Measurements from ENCODE around the gene DEDD.

The DEDD gene

DNA sequence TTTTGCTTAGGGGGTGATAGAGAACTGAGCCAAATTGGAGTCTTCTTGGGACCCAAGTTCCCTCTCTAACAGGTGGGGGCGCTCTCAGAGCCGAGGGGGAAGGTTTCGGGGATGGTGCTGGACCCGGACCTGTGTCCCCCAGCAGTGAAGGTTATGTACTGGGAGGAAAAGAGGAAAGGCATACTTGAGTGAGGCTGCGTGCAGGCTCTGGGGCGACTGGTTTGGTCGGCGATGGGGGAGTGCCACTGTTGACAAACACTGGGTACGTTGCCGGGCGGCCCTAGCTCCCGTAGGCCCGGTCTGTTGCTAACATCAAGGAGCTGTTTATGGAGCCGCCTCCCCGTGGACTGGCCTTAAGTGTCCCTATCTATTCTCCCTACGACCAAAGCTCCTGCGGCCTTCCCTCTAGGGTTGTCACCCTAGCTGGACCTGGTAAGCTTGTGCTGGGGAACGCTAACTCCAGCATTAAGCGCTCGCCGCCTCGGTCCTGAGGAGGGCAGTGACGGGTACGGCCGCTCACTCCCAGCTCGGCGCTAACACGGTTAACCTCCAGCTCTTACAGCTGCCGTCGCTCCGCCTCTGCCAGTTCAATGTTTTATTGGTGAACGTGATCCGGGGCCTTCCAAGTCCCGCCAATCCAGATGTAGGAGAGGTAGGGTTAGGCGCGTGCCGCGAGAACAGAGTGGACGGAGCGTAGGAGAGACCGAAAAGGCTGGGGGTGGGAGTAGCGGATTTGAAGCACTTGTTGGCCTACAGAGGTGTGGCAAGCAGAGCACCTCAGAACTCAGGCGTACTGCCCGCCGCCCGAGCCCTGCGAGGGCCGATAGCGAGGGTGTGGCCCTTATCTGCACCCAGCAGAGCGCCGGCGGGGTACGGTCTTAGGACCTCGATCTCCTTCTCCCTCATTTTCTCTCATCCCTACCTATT lies 33.5 kb upstream of the DEDD start, which contains the start of gene PPOX:
Gene PPOX, plus strand, starts transcription at position 685 of the 927 bp plus-strand sequence. CDS start 422 bp downstream, outside the sequence.
- DNase-seq, result peak; percentile 98
- in situ Hi-C loops (cut with MboI; ENCODE audit: low pct_unique_long_range_greater_than_20kb, low sequenced_read_pairs), result no loop called here

- in situ Hi-C loops (cut with MboI; ENCODE audit: low pct_unique_long_range_greater_than_20kb, low sequenced_read_pairs), result no loop called here
- DNase-seq, result no peak
These were observed 32.6 kb upstream of the DEDD start for GRCh38 chr1:161164901-161165610.

GRCh38 chr1:161163793-161164192 lies 31.3 kb upstream of the DEDD start:
- DNase-seq, result no peak
- in situ Hi-C loops (cut with MboI; ENCODE audit: low pct_unique_long_range_greater_than_20kb, low sequenced_read_pairs), result no loop called here

DNA sequence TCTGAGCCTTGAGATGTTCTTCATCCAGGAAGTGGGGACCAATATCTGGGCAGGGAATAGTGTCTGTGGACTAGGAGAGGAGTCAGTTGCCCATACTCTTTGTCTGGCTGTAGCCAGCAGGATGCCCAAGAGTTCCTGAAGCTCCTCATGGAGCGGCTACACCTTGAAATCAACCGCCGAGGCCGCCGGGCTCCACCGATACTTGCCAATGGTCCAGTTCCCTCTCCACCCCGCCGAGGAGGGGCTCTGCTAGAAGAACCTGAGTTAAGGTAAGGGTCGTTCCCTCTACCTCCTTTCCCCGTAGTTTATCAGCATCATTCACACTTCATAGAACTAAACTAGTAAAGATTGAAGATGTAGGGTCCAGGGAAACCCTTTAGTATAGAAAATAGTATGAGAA lies 30.3 kb upstream of the DEDD start:
- no peak for DNase-seq
- in situ Hi-C loops (cut with MboI; ENCODE audit: low pct_unique_long_range_greater_than_20kb, low sequenced_read_pairs), result no loop called here

DNA sequence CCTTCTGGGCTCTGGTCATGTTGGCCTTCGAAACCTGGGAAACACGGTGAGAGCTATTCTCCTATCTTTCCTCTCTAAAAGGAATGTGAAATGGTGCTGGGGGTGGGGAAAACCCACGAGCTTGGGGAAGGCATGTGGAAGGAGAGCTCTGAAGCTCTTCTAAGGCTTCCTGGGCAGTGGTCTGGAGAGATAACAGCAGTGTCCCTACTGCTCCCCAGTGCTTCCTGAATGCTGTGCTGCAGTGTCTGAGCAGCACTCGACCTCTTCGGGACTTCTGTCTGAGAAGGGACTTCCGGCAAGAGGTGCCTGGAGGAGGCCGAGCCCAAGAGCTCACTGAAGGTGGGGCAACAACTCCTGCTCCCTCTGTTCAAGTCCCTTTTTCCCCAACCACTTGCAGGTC lies 29.6 kb upstream of the DEDD start:
- DNase-seq, result no peak
- in situ Hi-C loops (cut with MboI; ENCODE audit: low pct_unique_long_range_greater_than_20kb, low sequenced_read_pairs), result no loop called here

DNA sequence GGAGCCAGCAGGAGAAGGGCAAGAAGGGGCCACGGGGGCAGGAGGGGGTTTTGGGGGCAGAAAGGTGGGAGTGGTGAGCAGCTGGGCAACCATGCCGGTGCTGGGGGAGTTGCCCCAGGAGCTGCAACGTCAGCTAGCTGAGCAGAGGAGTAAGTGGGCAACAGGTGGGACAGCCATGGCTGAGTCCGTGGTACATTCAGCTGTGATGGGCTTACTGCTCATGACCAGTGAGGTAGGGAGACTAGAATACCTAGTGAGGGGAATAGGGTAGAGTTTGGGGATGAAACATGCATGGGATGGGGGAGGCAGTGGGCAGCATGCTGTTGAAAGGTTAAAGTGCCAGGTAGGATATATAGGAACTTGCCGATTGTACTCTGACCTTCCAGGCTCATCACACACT lies 29.2 kb upstream of the DEDD start:
- in situ Hi-C loops (cut with MboI; ENCODE audit: low pct_unique_long_range_greater_than_20kb, low sequenced_read_pairs), result no loop called here
- no peak for DNase-seq

GRCh38 chr1:161160671-161161145 lies 28.2 kb upstream of the DEDD start:
- DNase-seq, result no peak
- in situ Hi-C loops (cut with MboI; ENCODE audit: low pct_unique_long_range_greater_than_20kb, low sequenced_read_pairs), result no loop called here

DNA sequence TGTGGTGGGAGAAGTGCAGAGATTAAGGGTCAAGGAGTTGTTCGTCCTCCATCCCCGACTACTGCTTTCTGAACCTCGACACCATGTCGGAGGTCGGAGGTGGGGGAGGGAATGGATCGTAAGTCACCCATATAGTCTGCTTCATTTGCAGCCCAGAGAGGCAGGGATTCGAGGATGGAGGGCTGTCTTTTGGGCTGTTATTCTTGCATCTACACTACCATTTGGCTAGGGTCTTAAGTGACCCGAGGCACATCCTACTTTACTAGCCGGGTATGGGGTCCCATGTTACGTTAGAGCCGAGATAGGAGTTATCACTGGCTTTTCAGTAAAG lies 27.4 kb upstream of the DEDD start:
- DNase-seq, result no peak
- in situ Hi-C loops (cut with MboI; ENCODE audit: low pct_unique_long_range_greater_than_20kb, low sequenced_read_pairs), result no loop called here

GRCh38 chr1:161159087-161159912 lies 26.8 kb upstream of the DEDD start, which contains the start of gene USP21:
TSS of gene USP21 (plus strand) at chr1:161159500. CDS start at chr1:161160641, 1,141 bp downstream.
- in situ Hi-C loops (cut with MboI; ENCODE audit: low pct_unique_long_range_greater_than_20kb, low sequenced_read_pairs), result no loop called here
- DNase-seq, result peak; percentile 86

- DNase-seq, result no peak
- in situ Hi-C loops (cut with MboI; ENCODE audit: low pct_unique_long_range_greater_than_20kb, low sequenced_read_pairs), result no loop called here
These were observed 26.0 kb upstream of the DEDD start for GRCh38 chr1:161158316-161159010.

- in situ Hi-C loops (cut with MboI; ENCODE audit: low pct_unique_long_range_greater_than_20kb, low sequenced_read_pairs), result no loop called here
These were observed 25.4 kb upstream of the DEDD start for GRCh38 chr1:161157867-161158266.

DNA sequence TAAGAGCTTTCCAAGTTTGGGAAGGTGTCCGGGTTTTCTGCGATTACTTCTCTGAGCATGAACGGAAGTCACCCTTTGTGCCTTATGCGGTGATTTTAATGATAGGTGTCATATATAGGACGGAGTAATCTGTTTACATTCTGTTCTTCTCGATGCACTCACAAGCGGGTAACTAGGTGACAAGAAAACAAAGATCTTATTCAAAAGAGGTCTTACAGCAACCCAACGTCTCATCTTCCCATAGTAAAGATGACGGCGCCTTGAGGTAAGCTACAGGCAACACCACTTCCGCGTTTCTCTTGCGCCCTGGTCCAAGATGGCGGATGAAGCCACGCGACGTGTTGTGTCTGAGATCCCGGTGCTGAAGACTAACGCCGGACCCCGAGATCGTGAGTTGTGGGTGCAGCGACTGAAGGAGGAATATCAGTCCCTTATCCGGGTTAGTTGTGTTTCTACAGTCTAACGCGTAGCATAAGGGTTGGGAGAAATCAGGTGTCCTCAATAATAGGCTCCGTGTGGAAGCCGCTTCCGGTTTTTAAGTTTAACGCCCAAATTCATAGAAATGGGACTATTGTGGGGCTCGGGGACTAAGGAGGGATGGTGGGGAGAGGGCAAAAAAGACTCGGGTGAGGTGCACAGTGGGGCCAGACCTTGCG lies 21.3 kb upstream of the DEDD start, which contains the start of gene UFC1:
Gene UFC1, plus strand, starts transcription at position 297 of the 656 bp plus-strand sequence. Its CDS starts 20 bp downstream, at position 317.
- peak; percentile 92 for DNase-seq
- in situ Hi-C loops (cut with MboI; ENCODE audit: low pct_unique_long_range_greater_than_20kb, low sequenced_read_pairs), result no loop called here

More at GRCh38 chr1:161157867-161158266, 25.4 kb upstream of the DEDD start:
- DNase-seq, result no peak

DNA sequence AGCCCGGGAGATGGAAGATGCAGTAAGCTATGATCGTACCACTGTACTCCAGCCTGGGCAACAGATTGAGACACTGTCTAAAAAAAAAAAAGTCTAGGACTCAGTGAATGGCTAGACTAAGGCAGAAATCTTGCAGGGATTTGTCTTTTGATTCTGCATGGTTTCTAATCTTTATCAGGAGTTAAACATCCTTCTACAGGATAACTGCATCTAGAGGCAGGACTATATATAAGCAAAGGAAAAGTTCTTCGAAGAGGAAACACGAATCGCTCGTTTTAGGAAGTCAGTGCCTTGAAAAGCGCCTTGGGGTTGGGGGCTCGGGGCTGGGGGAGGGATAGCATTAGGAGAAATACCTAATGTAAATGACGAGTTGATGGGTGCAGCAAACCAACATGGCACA lies 20.7 kb upstream of the DEDD start:
- DNase-seq, result no peak
- in situ Hi-C loops (cut with MboI; ENCODE audit: low pct_unique_long_range_greater_than_20kb, low sequenced_read_pairs), result no loop called here

- no peak for DNase-seq
- in situ Hi-C loops (cut with MboI; ENCODE audit: low pct_unique_long_range_greater_than_20kb, low sequenced_read_pairs), result no loop called here
These were observed 13.4 kb upstream of the DEDD start for GRCh38 chr1:161145832-161146231.

DNA sequence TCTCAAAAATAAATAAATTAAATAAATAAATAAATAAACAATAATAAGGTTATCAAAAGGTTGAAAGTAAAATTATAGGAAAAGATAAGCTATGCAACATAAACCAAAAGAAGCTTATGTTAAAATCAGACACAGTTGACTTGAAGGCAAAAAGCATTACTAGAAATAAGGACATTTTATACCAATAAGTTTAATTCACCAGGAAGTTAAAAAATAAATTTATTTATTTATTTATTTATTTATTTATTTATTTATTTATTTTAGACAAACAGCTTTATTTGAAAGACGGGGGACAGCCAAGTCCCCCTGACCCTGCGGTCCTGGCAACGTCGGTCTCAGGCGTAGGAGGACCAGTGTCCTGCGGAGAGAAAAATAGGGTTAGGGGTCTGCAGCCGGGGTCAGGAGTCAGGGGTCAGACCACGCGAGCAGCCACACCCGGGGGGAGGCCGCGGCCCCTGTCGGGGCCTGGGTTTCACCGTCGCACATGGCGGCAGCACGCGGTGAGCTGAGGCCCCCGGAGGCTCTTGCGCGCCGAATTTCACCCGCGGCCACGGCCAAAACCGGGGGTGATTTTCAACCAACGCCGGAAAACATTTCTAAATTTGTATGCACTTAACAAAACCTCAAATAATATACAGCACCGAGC lies 8.4 kb upstream of the DEDD start:
- in situ Hi-C loops (cut with MboI; ENCODE audit: low pct_unique_long_range_greater_than_20kb, low sequenced_read_pairs), result no loop called here
- no peak for DNase-seq

- in situ Hi-C loops (cut with MboI; ENCODE audit: low pct_unique_long_range_greater_than_20kb, low sequenced_read_pairs), result no loop called here
- DNase-seq, result peak; percentile 69
These were observed 7.3 kb upstream of the DEDD start for GRCh38 chr1:161139766-161140165.

DNA sequence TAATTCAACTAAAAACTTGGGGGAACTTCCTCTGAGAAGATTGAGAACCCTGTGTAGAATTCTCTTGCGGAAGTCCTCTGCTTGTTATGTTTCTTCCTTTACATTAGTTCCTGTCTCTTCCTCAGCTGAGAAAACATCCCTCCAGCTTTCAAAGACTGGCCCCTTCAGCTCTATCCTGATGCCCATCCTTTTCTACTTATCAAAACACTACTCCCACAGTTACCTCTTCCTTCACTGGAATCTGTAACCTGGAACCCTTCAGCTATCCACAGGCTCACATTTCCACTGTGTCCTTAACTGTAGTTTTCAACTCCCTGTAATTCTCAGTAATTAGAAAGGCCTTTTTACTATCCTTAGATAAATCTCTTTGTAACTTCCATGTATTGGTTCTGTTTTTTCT lies 6.0 kb upstream of the DEDD start:
- no peak for DNase-seq
- in situ Hi-C loops (cut with MboI; ENCODE audit: low pct_unique_long_range_greater_than_20kb, low sequenced_read_pairs), result no loop called here

DNA sequence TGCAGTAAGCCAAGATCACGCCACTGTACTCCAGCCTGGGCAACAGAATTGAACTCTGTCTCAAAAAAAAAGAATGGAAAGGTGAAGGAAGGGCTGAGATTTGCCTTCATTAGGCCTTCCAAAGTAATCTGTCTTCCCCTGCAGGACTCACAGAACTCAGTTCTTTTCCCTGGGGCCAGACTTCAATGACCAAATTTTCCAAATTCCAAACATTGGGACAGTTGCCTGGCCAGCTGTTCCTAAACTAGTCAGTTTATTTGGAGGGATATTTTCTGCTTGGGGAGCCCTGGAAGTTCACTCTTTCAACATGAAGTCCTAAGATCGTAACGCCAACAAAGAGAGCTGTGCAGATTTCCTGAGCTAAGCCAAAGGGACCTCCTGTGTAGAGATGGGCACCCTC lies 5.4 kb upstream of the DEDD start:
- in situ Hi-C loops (cut with MboI; ENCODE audit: low pct_unique_long_range_greater_than_20kb, low sequenced_read_pairs), result no loop called here

More for the DNA sequence above, 5.4 kb upstream of the DEDD start:
- no peak for DNase-seq

Measured in KBM-7 (cell line).